A549 (cell line): ENCODE results near the gene OR2S2. TPM values are rescaled to one million over a fixed set of nuclear protein-coding genes. Genes with fewer than 3 reads are reported as not detected.

ENCODE experiments used
- ATAC-seq, 2 experiments: fragments of 200-7000 bp in 1 of 2; fragments of >200 bp in 1 of 2; cut with Nextera tagmentation in 1 of 2; cut with Tn5 transposase in 1 of 2; 3 replicates each; pipeline versions ENCODE4 v1.8.0 to v1.9.1; 2018 to 2020; ENCODE audit warnings: mild to moderate bottlenecking in 1 of 2, moderate library complexity in 1 of 2
- CTCF ChIA-PET: fragments of 300-600 bp; sonication (Branson Sonifier 250); formaldehyde crosslinking; extraction: SDS; loops from one replicate; lab custom pipeline; 2021; ENCODE audit warnings: antibody characterized with exemption, inconsistent platforms; lab: Yijun Ruan, JAX
- POLR2A ChIA-PET: fragments of 350-600 bp; formaldehyde crosslinking; extraction: SDS; loops from one replicate; lab custom pipeline; 2021; ENCODE audit warnings: antibody characterized with exemption, inconsistent platforms; lab: Yijun Ruan, JAX
- DNase-seq, 2 experiments: peaks; one replicate each; pipeline versions ENCODE4 v3.0.0 to v3.0.0-alpha.2; 2011 to 2016; ENCODE audit warnings: low read depth in 1 of 2, low spot score in 1 of 2
- FAIRE-seq: peaks from 2 replicates; lab custom pipeline; 2011; peaks lifted over from hg19 to GRCh38; lab: Jason Lieb, UNC
- H3K27ac ChIP-seq, 2 experiments: fragments of >200 bp; sonication (Bioruptor Twin); formaldehyde crosslinking; 3 replicates each; pipeline ENCODE4 v1.5.1; 2016 to 2017
- H3K4me1 ChIP-seq: fragments of >200 bp; sonication (Bioruptor Twin); formaldehyde crosslinking; 3 replicates; pipeline ENCODE4 v1.6.1; 2016
- H3K4me2 ChIP-seq: fragments of >200 bp; sonication (Bioruptor Twin); formaldehyde crosslinking; 3 replicates; pipeline ENCODE4 v1.6.1; 2016
- H3K4me3 ChIP-seq: fragments of >200 bp; sonication (Bioruptor Twin); formaldehyde crosslinking; 3 replicates; pipeline ENCODE4 v1.5.1; 2016
- H3K9me3 ChIP-seq: fragments of >200 bp; sonication (Bioruptor Twin); formaldehyde crosslinking; 3 replicates; pipeline ENCODE4 v1.6.1; 2016
- ATOH8 ChIP-seq: fragments of 250-450 bp; sonication (Bioruptor Pico); IDR thresholded peaks from 2 replicates; pipeline ENCODE4 v1.5.0; 2020; ENCODE audit warnings: low read depth, mild to moderate bottlenecking, moderate library complexity
- BCL3 ChIP-seq: fragments of >200 bp; sonication (Bioruptor Twin); formaldehyde crosslinking; IDR thresholded peaks from 3 replicates; pipeline ENCODE4 v1.6.1; 2016
- CBX8 ChIP-seq: fragments of 200-600 bp; sonication (generic); IDR thresholded peaks from 2 replicates; pipeline ENCODE4 v1.6.1; 2016
- CEBPB ChIP-seq, 2 experiments: fragments of >200 bp in 1 of 2; sonication (Bioruptor Twin) in 1 of 2; formaldehyde crosslinking in 1 of 2; IDR thresholded peaks; 2 replicates each; pipeline ENCODE4 v1.6.1; 2012 to 2016
- ESRRA ChIP-seq: fragments of 150-350 bp; IDR thresholded peaks from 2 replicates; pipeline ENCODE4 v1.6.1; 2014; ENCODE audit warnings: mild to moderate bottlenecking, low read length, borderline replicate concordance
- FOSL2 ChIP-seq, 2 experiments: fragments of 450-650 bp in 1 of 2; fragments of >200 bp in 1 of 2; sonication (Bioruptor Twin) in 1 of 2; formaldehyde crosslinking; IDR thresholded peaks; 2 replicates each; pipeline versions ENCODE4 v1.5.0 to v1.6.1; 2016 to 2020; ENCODE audit warnings: mild to moderate bottlenecking in 1 of 2, moderate library complexity in 1 of 2
- GATA3 ChIP-seq: IDR thresholded peaks from 2 replicates; pipeline ENCODE4 v1.6.1; 2012; ENCODE audit warnings: borderline replicate concordance
- HDAC2 ChIP-seq: fragments of 200-600 bp; sonication (generic); IDR thresholded peaks from 2 replicates; pipeline ENCODE4 v1.6.1; 2016
- HEYL ChIP-seq: fragments of 250-450 bp; sonication (Bioruptor Pico); IDR thresholded peaks from 2 replicates; pipeline ENCODE4 v1.8.0; 2021; ENCODE audit warnings: mild to moderate bottlenecking, moderate library complexity
- HMGXB4 ChIP-seq: fragments of 250-450 bp; sonication (Bioruptor Pico); IDR thresholded peaks from 2 replicates; pipeline ENCODE4 v1.5.0; 2021; ENCODE audit warnings: mild to moderate bottlenecking, moderate library complexity, borderline replicate concordance
- HOXA7 ChIP-seq: fragments of 250-450 bp; sonication (Bioruptor Pico); IDR thresholded peaks from 2 replicates; pipeline ENCODE4 v1.5.0; 2020; ENCODE audit warnings: mild to moderate bottlenecking, moderate library complexity
- HOXB13 ChIP-seq: fragments of 250-450 bp; sonication (Bioruptor Pico); IDR thresholded peaks from 2 replicates; pipeline ENCODE4 v1.5.0; 2020; ENCODE audit warnings: low read depth, mild to moderate bottlenecking, moderate library complexity
- KDM1A ChIP-seq: fragments of 200-600 bp; sonication (generic); IDR thresholded peaks from 2 replicates; pipeline ENCODE4 v1.6.1; 2016; ENCODE audit warnings: low read depth, mild to moderate bottlenecking
- MAFK ChIP-seq: fragments of 450-650 bp; IDR thresholded peaks from 2 replicates; pipeline ENCODE4 v1.6.1; 2014; ENCODE audit not compliant: partially characterized antibody
- NFE2L2 ChIP-seq: fragments of 150-350 bp; conservative IDR thresholded peaks from 2 replicates; pipeline ENCODE4 v1.6.1; 2014; ENCODE audit warnings: low read length
- POLR2AphosphoS2 ChIP-seq: conservative IDR thresholded peaks from 2 replicates; pipeline ENCODE4 v1.6.1; 2012; ENCODE audit warnings: low read length, improper control_type of control experiment, inconsistent platforms
- RCOR1 ChIP-seq: fragments of 150-350 bp; IDR thresholded peaks from 2 replicates; pipeline ENCODE4 v1.6.1; 2014; ENCODE audit warnings: antibody characterized with exemption, low read length, low read depth
- USF2 ChIP-seq: fragments of 450-650 bp; IDR thresholded peaks from 2 replicates; pipeline ENCODE4 v1.6.1; 2014; ENCODE audit warnings: antibody characterized with exemption
- ZFP36 ChIP-seq: fragments of 450-650 bp; IDR thresholded peaks from 2 replicates; pipeline ENCODE4 v1.6.1; 2014; ENCODE audit warnings: borderline replicate concordance; ENCODE audit not compliant: partially characterized antibody
- ZNF302 ChIP-seq: fragments of 250-450 bp; sonication (Bioruptor Pico); IDR thresholded peaks from 2 replicates; pipeline ENCODE4 v1.9.0; 2021; ENCODE audit warnings: inconsistent platforms, mild to moderate bottlenecking, moderate library complexity
- WGBS: methylation state at CpG from one replicate; pipeline ENCODE4 v1.1.6; 2017; ENCODE audit errors: missing lambda C conversion rate; 5-methylcytosine and 5-hydroxymethylcytosine counted together
- polyA plus RNA-seq, 4 experiments: library from polyadenylated mRNA; depleted of rRNA in 3 of 4; stranded (reverse); fragments of >200 nt; fragmentation: RNase III in 1 of 4; extraction: RNeasy Plus Mini Kit Qiagen cat#74134 plus additional on column Dnase treatment in 1 of 4; gene quantifications; 2 replicates in 3 of 4; 3 replicates in 1 of 4; pipeline ENCODE4 v1.2.3, GENCODE V29; 2011 to 2017

The OR2S2 gene
- polyA plus RNA-seq, 2 of the 4 experiments (the other 2 are of a cell fraction) = not detected

GRCh38 chr9:35951736-35952135 is 6.2 kb downstream of the OR2S2 start:
- ATAC-seq = peak in 1 of 2 experiments; percentile 19; a peak in 1 of 6 replicates

GRCh38 chr9:35948901-35949318 is 9.0 kb downstream of the OR2S2 start:
- Histone ChIP-seq H3K27ac (0 out of 6 replicates have a peak overlapping the region, but pooled peaks of 1 of the 2 experiments have one; percentile 13), H3K4me2 (no peak overlapping the region), H3K4me3 (no peak overlapping the region), H3K4me1 (peaks cover 12% of the 10 kb centered on the region; the same call in 1 of the 3 replicates), H3K9me3 (no peaks in the 10 kb centered on the region)
- CTCF ChIA-PET = interaction anchor here (0.9 to 1.5 kb wide), 9 partner anchors 28 to 852 kb away, joined by 3 to 6 read pairs (median 3); partner anchors contain the start of gene PIGO
- FAIRE-seq (no peak), DNase-seq (no peak), ATAC-seq (no peak; a peak in 1 of 6 replicates)
- no peak for TF ChIP-seq HMGXB4 (CRISPR knock-in tag)
- no peak for TF ChIP-seq ZNF302 (CRISPR knock-in tag)
- no peak for TF ChIP-seq RCOR1
- 59% methylated on average over 2 of the region's 2 CpGs for WGBS
- POLR2A ChIA-PET = no interaction called here

More at GRCh38 chr9:35951736-35952135, 6.2 kb downstream of the OR2S2 start:
- CTCF ChIA-PET = interaction anchor here (0.8 to 2.5 kb wide), 8 partner anchors 11 to 238 kb away, joined by 3 to 19 read pairs (median 5); no protein-coding TSS in a partner anchor
- 33% methylated on average over 6 of the region's 6 CpGs for WGBS
- TF ChIP-seq HEYL (no peak), HOXA7 (no peak)
- Histone ChIP-seq H3K4me2 (no peak overlapping the region), H3K27ac (no peak overlapping the region), H3K4me3 (no peak overlapping the region), H3K9me3 (no peaks in the 10 kb centered on the region), H3K4me1 (peaks cover 12% of the 10 kb centered on the region; the same call in 1 of the 3 replicates)
- POLR2A ChIA-PET = no interaction called here
- DNase-seq (peak in 1 of 2 experiments; percentile 42), FAIRE-seq (no peak)

GRCh38 chr9:35948451-35948850 is 9.5 kb downstream of the OR2S2 start:
- 91% methylated on average over 2 of the region's 2 CpGs for WGBS
- no peak for TF ChIP-seq HOXB13 (CRISPR knock-in tag)
- TF ChIP-seq FOSL2 (IDR thresholded peaks at IDR 0.05) = no peak
- no peak for TF ChIP-seq FOSL2 (CRISPR knock-in tag; IDR thresholded peaks at IDR 0.05)
- no peak for TF ChIP-seq GATA3
- TF ChIP-seq ZFP36 = no peak
- TF ChIP-seq RCOR1 = no peak
- TF ChIP-seq NFE2L2 = no peak
- FAIRE-seq (no peak), ATAC-seq (no peak), DNase-seq (no peak)
- Histone ChIP-seq H3K9me3 (no peaks in the 10 kb centered on the region), H3K4me2 (no peak overlapping the region), H3K4me1 (peaks cover 12% of the 10 kb centered on the region; the same call in 1 of the 3 replicates), H3K4me3 (no peak overlapping the region), H3K27ac (no peak overlapping the region)
- CTCF ChIA-PET = interaction anchor here (0.9 to 1.3 kb wide), 4 partner anchors 122 to 852 kb away, joined by 3 to 4 read pairs (median 3); partner anchors contain the start of gene PIGO
- POLR2A ChIA-PET = no interaction called here

- Histone ChIP-seq H3K9me3 (no peaks in the 10 kb centered on the region), H3K4me3 (peak overlapping the region; percentile 32), H3K27ac (peak overlapping the region; percentile 52 to 78), H3K4me1 (peaks cover 4% of the 10 kb centered on the region; the same call in 1 of the 3 replicates), H3K4me2 (peak overlapping the region; percentile 61)
- 18% methylated on average over 10 of the region's 10 CpGs for WGBS
- DNase-seq = peak; percentile 90 to 94
- POLR2A ChIA-PET = interaction anchor here (0.6 to 1.9 kb wide), 6 partner anchors 9 to 245 kb away, joined by 3 to 9 read pairs (median 6); partner anchors contain the start of genes CLTA and HRCT1
- CTCF ChIA-PET = interaction anchor here (0.6 to 13.5 kb wide), 50 partner anchors 9 to 384 kb away, joined by 3 to 243 read pairs (median 4); partner anchors contain the start of genes CCDC107, CREB3, FAM221B and HRCT1
- peak; percentile 84 to 95 for ATAC-seq
- FAIRE-seq = peak; percentile 90
- TF ChIP-seq ESRRA (no peak), BCL3 (no peak), MAFK (no peak), ATOH8 (CRISPR knock-in tag) (no peak), NFE2L2 (no peak), FOSL2 (IDR thresholded peaks at IDR 0.05) (no peak), FOSL2 (CRISPR knock-in tag; IDR thresholded peaks at IDR 0.05) (no peak), POLR2AphosphoS2 (no peak), KDM1A (no peak), CEBPB (IDR thresholded peaks at IDR 0.05) (no peak), USF2 (no peak), HDAC2 (no peak), CBX8 (no peak)
Observed at GRCh38 chr9:35945341-35946018, 12.5 kb downstream of the OR2S2 start.
